A549 (cell line): ENCODE data around the gene CASK. TPM values are rescaled to one million over a fixed set of nuclear protein-coding genes. Genes with fewer than 3 reads are reported as not detected.

ENCODE experiments used
- ATAC-seq, 2 experiments: fragments of 200-7000 bp in 1 of 2; fragments of >200 bp in 1 of 2; cut with Nextera tagmentation in 1 of 2; cut with Tn5 transposase in 1 of 2; 3 replicates each; pipeline versions ENCODE4 v1.8.0 to v1.9.1; 2018 to 2020; ENCODE audit warnings: mild to moderate bottlenecking in 1 of 2, moderate library complexity in 1 of 2
- CTCF ChIA-PET: fragments of 300-600 bp; sonication (Branson Sonifier 250); formaldehyde crosslinking; extraction: SDS; loops from one replicate; lab custom pipeline; 2021; ENCODE audit warnings: antibody characterized with exemption, inconsistent platforms; lab: Yijun Ruan, JAX
- POLR2A ChIA-PET: fragments of 350-600 bp; formaldehyde crosslinking; extraction: SDS; loops from one replicate; lab custom pipeline; 2021; ENCODE audit warnings: antibody characterized with exemption, inconsistent platforms; lab: Yijun Ruan, JAX
- DNase-seq, 2 experiments: peaks; one replicate each; pipeline versions ENCODE4 v3.0.0 to v3.0.0-alpha.2; 2011 to 2016; ENCODE audit warnings: low read depth in 1 of 2, low spot score in 1 of 2
- FAIRE-seq: peaks from 2 replicates; lab custom pipeline; 2011; peaks lifted over from hg19 to GRCh38; lab: Jason Lieb, UNC
- H3K27ac ChIP-seq, 2 experiments: fragments of >200 bp; sonication (Bioruptor Twin); formaldehyde crosslinking; 3 replicates each; pipeline ENCODE4 v1.5.1; 2016 to 2017
- H3K4me1 ChIP-seq: fragments of >200 bp; sonication (Bioruptor Twin); formaldehyde crosslinking; 3 replicates; pipeline ENCODE4 v1.6.1; 2016
- H3K4me2 ChIP-seq: fragments of >200 bp; sonication (Bioruptor Twin); formaldehyde crosslinking; 3 replicates; pipeline ENCODE4 v1.6.1; 2016
- H3K4me3 ChIP-seq: fragments of >200 bp; sonication (Bioruptor Twin); formaldehyde crosslinking; 3 replicates; pipeline ENCODE4 v1.5.1; 2016
- H3K9me3 ChIP-seq: fragments of >200 bp; sonication (Bioruptor Twin); formaldehyde crosslinking; 3 replicates; pipeline ENCODE4 v1.6.1; 2016
- BCL3 ChIP-seq: fragments of >200 bp; sonication (Bioruptor Twin); formaldehyde crosslinking; IDR thresholded peaks from 3 replicates; pipeline ENCODE4 v1.6.1; 2016
- CEBPB ChIP-seq, 2 experiments: fragments of >200 bp in 1 of 2; sonication (Bioruptor Twin) in 1 of 2; formaldehyde crosslinking in 1 of 2; IDR thresholded peaks; 2 replicates each; pipeline ENCODE4 v1.6.1; 2012 to 2016
- EP300 ChIP-seq, 2 experiments: fragments of >200 bp; sonication (Bioruptor Twin); formaldehyde crosslinking; IDR thresholded peaks; 2 replicates in 1 of 2; 3 replicates in 1 of 2; pipeline ENCODE4 v1.6.1; 2016 to 2017
- FOSB ChIP-seq: fragments of 250-450 bp; sonication (Bioruptor Pico); IDR thresholded peaks from 2 replicates; pipeline ENCODE4 v1.5.0; 2020; ENCODE audit warnings: mild to moderate bottlenecking, moderate library complexity
- FOSL2 ChIP-seq, 2 experiments: fragments of 450-650 bp in 1 of 2; fragments of >200 bp in 1 of 2; sonication (Bioruptor Twin) in 1 of 2; formaldehyde crosslinking; IDR thresholded peaks; 2 replicates each; pipeline versions ENCODE4 v1.5.0 to v1.6.1; 2016 to 2020; ENCODE audit warnings: mild to moderate bottlenecking in 1 of 2, moderate library complexity in 1 of 2
- FOXS1 ChIP-seq: fragments of 250-450 bp; sonication (Bioruptor Pico); IDR thresholded peaks from 2 replicates; pipeline ENCODE4 v1.5.0; 2020; ENCODE audit warnings: mild to moderate bottlenecking, moderate library complexity
- HES2 ChIP-seq: fragments of >200 bp; sonication (Bioruptor Twin); formaldehyde crosslinking; IDR thresholded peaks from 2 replicates; pipeline ENCODE4 v1.6.1; 2016
- HEYL ChIP-seq: fragments of 250-450 bp; sonication (Bioruptor Pico); IDR thresholded peaks from 2 replicates; pipeline ENCODE4 v1.8.0; 2021; ENCODE audit warnings: mild to moderate bottlenecking, moderate library complexity
- HMGXB4 ChIP-seq: fragments of 250-450 bp; sonication (Bioruptor Pico); IDR thresholded peaks from 2 replicates; pipeline ENCODE4 v1.5.0; 2021; ENCODE audit warnings: mild to moderate bottlenecking, moderate library complexity, borderline replicate concordance
- HOXB5 ChIP-seq: fragments of 250-450 bp; sonication (Bioruptor Pico); IDR thresholded peaks from 2 replicates; pipeline ENCODE4 v1.5.0; 2020; ENCODE audit warnings: mild to moderate bottlenecking, moderate library complexity
- JUN ChIP-seq, 2 experiments: fragments of >200 bp; sonication (Bioruptor Twin); formaldehyde crosslinking; IDR thresholded peaks; 2 replicates in 1 of 2; 3 replicates in 1 of 2; pipeline ENCODE4 v1.6.1; 2016 to 2017
- JUNB ChIP-seq: fragments of >200 bp; sonication (Bioruptor Twin); formaldehyde crosslinking; IDR thresholded peaks from 2 replicates; pipeline ENCODE4 v1.6.1; 2016
- MAFK ChIP-seq: fragments of 450-650 bp; IDR thresholded peaks from 2 replicates; pipeline ENCODE4 v1.6.1; 2014; ENCODE audit not compliant: partially characterized antibody
- MAZ ChIP-seq: fragments of 150-350 bp; IDR thresholded peaks from 2 replicates; pipeline ENCODE4 v1.6.1; 2014; ENCODE audit warnings: antibody characterized with exemption, low read depth, low read length, borderline replicate concordance
- POLR2AphosphoS2 ChIP-seq: conservative IDR thresholded peaks from 2 replicates; pipeline ENCODE4 v1.6.1; 2012; ENCODE audit warnings: low read length, improper control_type of control experiment, inconsistent platforms
- REST ChIP-seq: fragments of 200-600 bp; sonication (generic); IDR thresholded peaks from 2 replicates; pipeline ENCODE4 v1.6.1; 2016; ENCODE audit warnings: antibody characterized with exemption, mild to moderate bottlenecking, moderate library complexity
- RNF2 ChIP-seq: fragments of 200-600 bp; sonication (generic); IDR thresholded peaks from 2 replicates; pipeline ENCODE4 v1.6.1; 2016; ENCODE audit warnings: low read depth, mild to moderate bottlenecking, antibody characterized with exemption, moderate library complexity, borderline replicate concordance
- SMC3 ChIP-seq: fragments of >200 bp; sonication (Bioruptor Twin); formaldehyde crosslinking; IDR thresholded peaks from 3 replicates; pipeline ENCODE4 v1.6.1; 2018; ENCODE audit warnings: inconsistent platforms
- TFCP2L1 ChIP-seq: fragments of 250-450 bp; sonication (Bioruptor Pico); IDR thresholded peaks from 2 replicates; pipeline ENCODE4 v1.5.0; 2021; ENCODE audit warnings: mild to moderate bottlenecking
- ZFP36 ChIP-seq: fragments of 450-650 bp; IDR thresholded peaks from 2 replicates; pipeline ENCODE4 v1.6.1; 2014; ENCODE audit warnings: borderline replicate concordance; ENCODE audit not compliant: partially characterized antibody
- WGBS: methylation state at CpG from one replicate; pipeline ENCODE4 v1.1.6; 2017; ENCODE audit errors: missing lambda C conversion rate; 5-methylcytosine and 5-hydroxymethylcytosine counted together
- polyA plus RNA-seq, 4 experiments: library from polyadenylated mRNA; depleted of rRNA in 3 of 4; stranded (reverse); fragments of >200 nt; fragmentation: RNase III in 1 of 4; extraction: RNeasy Plus Mini Kit Qiagen cat#74134 plus additional on column Dnase treatment in 1 of 4; gene quantifications; 2 replicates in 3 of 4; 3 replicates in 1 of 4; pipeline ENCODE4 v1.2.3, GENCODE V29; 2011 to 2017
- TF ChIP-seq, protein P1 (sequence below): IDR thresholded peaks from 2 replicates; pipeline ENCODE4 v1.6.1; 2012

The CASK gene
- polyA plus RNA-seq, 2 of the 4 experiments (the other 2 are of a cell fraction) = 23.3 to 57.6 TPM

GRCh38 chrX:41932885-41933284 lies 9.5 kb upstream of the CASK start:
- no peak for TF ChIP-seq FOSB (CRISPR knock-in tag)
- TF ChIP-seq HMGXB4 (CRISPR knock-in tag) = no peak
- TF ChIP-seq MAZ = no peak
- no peak for TF ChIP-seq RNF2
- TF ChIP-seq FOXS1 = no peak
- no peak for TF ChIP-seq SMC3
- TF ChIP-seq JUNB = no peak
- TF ChIP-seq FOSL2 (IDR thresholded peaks at IDR 0.05) = no peak
- TF ChIP-seq FOSL2 (CRISPR knock-in tag; IDR thresholded peaks at IDR 0.05) = no peak
- H3K27ac ChIP-seq = no peak overlapping the region
- H3K4me3 ChIP-seq = no peak overlapping the region
- ATAC-seq = no peak
- ChIA-PET POLR2A (no interaction called here), CTCF (no interaction called here)
- H3K4me1 ChIP-seq = no peaks in the 10 kb centered on the region
- peak; percentile 73 for FAIRE-seq
- WGBS = 63% methylated on average over 5 of the region's 5 CpGs
- DNase-seq = no peak
- no peak overlapping the region for H3K4me2 ChIP-seq
- H3K9me3 ChIP-seq = no peaks in the 10 kb centered on the region

GRCh38 chrX:41931591-41931990 lies 8.2 kb upstream of the CASK start:
- peak; percentile 18 for FAIRE-seq
- POLR2A ChIA-PET = no interaction called here
- Histone ChIP-seq H3K4me3 (no peak overlapping the region), H3K4me2 (no peak overlapping the region), H3K9me3 (no peaks in the 10 kb centered on the region), H3K27ac (no peak overlapping the region), H3K4me1 (no peaks in the 10 kb centered on the region)
- CTCF ChIA-PET = no interaction called here
- no peak for DNase-seq
- ATAC-seq = no peak
- TF ChIP-seq HES2 = no peak
- no peak for TF ChIP-seq JUN (IDR thresholded peaks at IDR 0.05)
- TF ChIP-seq BCL3 = no peak
- no peak for TF ChIP-seq HEYL
- TF ChIP-seq TFCP2L1 = no peak
- TF ChIP-seq MAFK = no peak
- TF ChIP-seq ZFP36 = no peak
- TF ChIP-seq POLR2AphosphoS2 = no peak
- no peak for TF ChIP-seq HOXB5 (CRISPR knock-in tag)
- TF ChIP-seq REST = no peak
- TF ChIP-seq, protein P1, sequence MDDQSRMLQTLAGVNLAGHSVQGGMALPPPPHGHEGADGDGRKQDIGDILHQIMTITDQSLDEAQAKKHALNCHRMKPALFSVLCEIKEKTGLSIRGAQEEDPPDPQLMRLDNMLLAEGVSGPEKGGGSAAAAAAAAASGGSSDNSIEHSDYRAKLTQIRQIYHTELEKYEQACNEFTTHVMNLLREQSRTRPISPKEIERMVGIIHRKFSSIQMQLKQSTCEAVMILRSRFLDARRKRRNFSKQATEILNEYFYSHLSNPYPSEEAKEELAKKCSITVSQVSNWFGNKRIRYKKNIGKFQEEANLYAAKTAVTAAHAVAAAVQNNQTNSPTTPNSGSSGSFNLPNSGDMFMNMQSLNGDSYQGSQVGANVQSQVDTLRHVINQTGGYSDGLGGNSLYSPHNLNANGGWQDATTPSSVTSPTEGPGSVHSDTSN = no peak
- no peak for TF ChIP-seq EP300 (IDR thresholded peaks at IDR 0.05)
- TF ChIP-seq CEBPB (IDR thresholded peaks at IDR 0.05) = no peak
